ENCODE results near the gene ASB1. TPM values are rescaled to one million over a fixed set of nuclear protein-coding genes. Genes with fewer than 3 reads are reported as not detected.

The ASB1 gene
- total and polyA plus RNA-seq, 9 of the 15 experiments (the other 6 are each of a cell fraction or from before 2014, with no cell fraction given): 6.3 to 37.7 (median 23.9) TPM

DNA sequence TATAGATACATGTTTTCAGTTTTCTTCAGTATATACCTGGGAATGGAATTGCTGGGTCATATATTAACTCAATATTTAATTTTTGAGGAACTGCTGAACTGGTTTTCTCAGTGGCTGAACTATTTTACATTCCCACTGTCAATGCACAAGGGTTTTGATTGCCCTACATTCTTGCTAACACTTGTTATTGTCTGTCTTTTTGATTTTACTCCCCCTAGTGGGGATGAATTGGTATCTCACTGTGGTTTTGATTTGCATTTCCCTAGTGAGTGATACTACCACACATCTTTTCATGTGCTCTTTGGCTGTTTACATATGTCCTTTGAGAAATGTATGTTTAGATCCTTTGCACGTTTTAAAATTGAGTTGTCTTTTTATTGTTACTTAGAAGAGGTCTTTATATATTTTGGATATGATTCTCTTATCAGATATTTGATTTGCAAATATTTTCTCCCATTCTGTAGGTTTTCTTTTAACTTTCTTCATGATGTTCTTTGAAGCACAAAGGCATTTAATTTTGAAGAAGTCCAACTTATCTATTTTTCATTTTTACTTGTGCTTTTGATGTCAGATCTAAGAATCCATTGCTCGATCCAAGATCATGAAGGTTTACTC lies 36.2 kb downstream of the ASB1 start (continued):
- TF ChIP-seq, protein P1, sequence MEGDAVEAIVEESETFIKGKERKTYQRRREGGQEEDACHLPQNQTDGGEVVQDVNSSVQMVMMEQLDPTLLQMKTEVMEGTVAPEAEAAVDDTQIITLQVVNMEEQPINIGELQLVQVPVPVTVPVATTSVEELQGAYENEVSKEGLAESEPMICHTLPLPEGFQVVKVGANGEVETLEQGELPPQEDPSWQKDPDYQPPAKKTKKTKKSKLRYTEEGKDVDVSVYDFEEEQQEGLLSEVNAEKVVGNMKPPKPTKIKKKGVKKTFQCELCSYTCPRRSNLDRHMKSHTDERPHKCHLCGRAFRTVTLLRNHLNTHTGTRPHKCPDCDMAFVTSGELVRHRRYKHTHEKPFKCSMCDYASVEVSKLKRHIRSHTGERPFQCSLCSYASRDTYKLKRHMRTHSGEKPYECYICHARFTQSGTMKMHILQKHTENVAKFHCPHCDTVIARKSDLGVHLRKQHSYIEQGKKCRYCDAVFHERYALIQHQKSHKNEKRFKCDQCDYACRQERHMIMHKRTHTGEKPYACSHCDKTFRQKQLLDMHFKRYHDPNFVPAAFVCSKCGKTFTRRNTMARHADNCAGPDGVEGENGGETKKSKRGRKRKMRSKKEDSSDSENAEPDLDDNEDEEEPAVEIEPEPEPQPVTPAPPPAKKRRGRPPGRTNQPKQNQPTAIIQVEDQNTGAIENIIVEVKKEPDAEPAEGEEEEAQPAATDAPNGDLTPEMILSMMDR (IDR thresholded peaks at IDR 0.05 in 2 of 3, conservative IDR thresholded peaks at IDR 0.05 in 1 of 3; ENCODE audit: insufficient read depth in 2 of 3, low read depth in 1 of 3, low read length in 3 of 3): peak; percentile 60 to 74 (median 62); a peak in 5 of 6 replicates
- TF ChIP-seq HNRNPLL (IDR thresholded peaks at IDR 0.05; ENCODE audit: low read depth, low read length, poor library complexity, severe bottlenecking) (no peak), KLF13 (tag; IDR thresholded peaks at IDR 0.05; ENCODE audit: borderline replicate concordance, low read depth) (no peak), ZMIZ1 (IDR thresholded peaks at IDR 0.05; ENCODE audit: low read depth in 2 of 2, low read length in 2 of 2) (no peak), ZNF23 (CRISPR knock-in tag; IDR thresholded peaks at IDR 0.05) (no peak), USF2 (CRISPR knock-in tag; IDR thresholded peaks at IDR 0.05) (no peak), ZNF174 (CRISPR knock-in tag; IDR thresholded peaks at IDR 0.05) (no peak), HDAC2 (IDR thresholded peaks at IDR 0.05) (no peak), ZFP36 (IDR thresholded peaks at IDR 0.05; ENCODE audit: low read depth, low read length, partially characterized antibody) (peak; percentile 85), BRCA1 (IDR thresholded peaks at IDR 0.05) (no peak), BRCA1 (CRISPR knock-in tag; IDR thresholded peaks at IDR 0.05) (no peak)
